Colonic mucosa (tissue), 4 donors: ENCODE data around the gene ROR1. TPM values are rescaled to one million over a fixed set of nuclear protein-coding genes. Genes with fewer than 3 reads are reported as not detected.

Experiments
- DNase-seq: peaks from one replicate; pipeline ENCODE4 v3.0.0-alpha.2; 2020
- H3K27ac ChIP-seq: fragments of 200-600 bp; one replicate; pipeline ENCODE4 v1.8.0; 2021
- H3K27me3 ChIP-seq: fragments of 200-600 bp; one replicate; pipeline ENCODE4 v1.8.0; 2021
- H3K36me3 ChIP-seq: fragments of 200-600 bp; one replicate; pipeline ENCODE4 v1.8.0; 2021
- H3K4me1 ChIP-seq: fragments of 200-600 bp; one replicate; pipeline ENCODE4 v1.8.0; 2021; ENCODE audit warnings: mild to moderate bottlenecking
- H3K4me3 ChIP-seq: fragments of 200-600 bp; one replicate; pipeline ENCODE4 v1.8.0; 2021
- H3K9ac ChIP-seq, 2 donors: one replicate each; pipeline ENCODE4 v1.7.0; 2013; ENCODE audit warnings: control low read depth in 2 of 2, low read depth in 2 of 2, low read length in 2 of 2
- H3K9me3 ChIP-seq: fragments of 200-600 bp; one replicate; pipeline ENCODE4 v1.8.0; 2021
- CTCF ChIP-seq: fragments of 200-600 bp; IDR thresholded peaks from one replicate; pipeline ENCODE4 v1.8.0; 2022; ENCODE audit warnings: antibody characterized with exemption, mild to moderate bottlenecking
- intact Hi-C: fragments of 100-400 bp; cut with DNase I; formaldehyde crosslinking; loops from one replicate; pipeline ENCODE4 v1.14.1; 2022
- total RNA-seq, 2 donors: library from RNA; stranded (reverse); fragmentation: NEBNext Ultra II Directional in 1 of 2; extraction: Animal tissue kit (Norgen Biotek cat#: 25700) in 1 of 2; gene quantifications; one replicate each; pipeline ENCODE4 v1.2.1, GENCODE V29; 2021
- donor health status: healthy.
- donor health status: DM: no; HTN: no; CAD: no.
- donor health status: DM: no; HTN: no; CAD: no.

ROR1 gene
- total RNA-seq, 2 donors from 2014 or later, result 5.1 to 6.8 TPM

GRCh38 chr1:63904826-63905225, 131.0 kb downstream of the ROR1 start:
- no peaks in the 10 kb centered on the region for H3K27me3 ChIP-seq
- no peaks in the 10 kb centered on the region for H3K36me3 ChIP-seq
- H3K27ac ChIP-seq, result no peak overlapping the region
- DNase-seq, result no peak
- H3K4me3 ChIP-seq, result no peak overlapping the region
- no peak overlapping the region for H3K9ac ChIP-seq
- H3K4me1 ChIP-seq, result no peaks in the 10 kb centered on the region
- intact Hi-C loops, result no loop called here
- H3K9me3 ChIP-seq, result no peaks in the 10 kb centered on the region
- TF ChIP-seq CTCF, result no peak

- no peaks in the 10 kb centered on the region for H3K4me1 ChIP-seq
- no peaks in the 10 kb centered on the region for H3K27me3 ChIP-seq
- no peak for TF ChIP-seq CTCF
- no peaks in the 10 kb centered on the region for H3K36me3 ChIP-seq
- no peak overlapping the region for H3K4me3 ChIP-seq
- H3K9ac ChIP-seq, result no peak overlapping the region
- no peak overlapping the region for H3K27ac ChIP-seq
- no peaks in the 10 kb centered on the region for H3K9me3 ChIP-seq
- DNase-seq, result no peak
- intact Hi-C loops, result no loop called here
Observed at GRCh38 chr1:63906047-63906704, 132.4 kb downstream of the ROR1 start.

GRCh38 chr1:63907051-63907450, 133.2 kb downstream of the ROR1 start:
- Histone ChIP-seq H3K27me3 (no peaks in the 10 kb centered on the region), H3K36me3 (no peaks in the 10 kb centered on the region), H3K9ac (no peak overlapping the region), H3K4me3 (no peak overlapping the region), H3K9me3 (no peaks in the 10 kb centered on the region), H3K27ac (no peak overlapping the region), H3K4me1 (no peaks in the 10 kb centered on the region)
- TF ChIP-seq CTCF, result no peak
- DNase-seq, result no peak
- intact Hi-C loops, result no loop called here

GRCh38 chr1:63908016-63908415, 134.2 kb downstream of the ROR1 start:
- no peaks in the 10 kb centered on the region for H3K4me1 ChIP-seq
- intact Hi-C loops, result no loop called here
- no peak for TF ChIP-seq CTCF
- no peaks in the 10 kb centered on the region for H3K9me3 ChIP-seq
- H3K9ac ChIP-seq, result no peak overlapping the region
- no peaks in the 10 kb centered on the region for H3K27me3 ChIP-seq
- DNase-seq, result no peak
- H3K4me3 ChIP-seq, result no peak overlapping the region
- no peak overlapping the region for H3K27ac ChIP-seq
- H3K36me3 ChIP-seq, result no peaks in the 10 kb centered on the region

- Histone ChIP-seq H3K36me3 (no peaks in the 10 kb centered on the region), H3K4me1 (no peaks in the 10 kb centered on the region)
Observed at GRCh38 chr1:63909526-63909925, 135.7 kb downstream of the ROR1 start.

More at GRCh38 chr1:63909526-63909925, 135.7 kb downstream of the ROR1 start:
- TF ChIP-seq CTCF, result no peak
- Histone ChIP-seq H3K9ac (no peak overlapping the region), H3K9me3 (no peaks in the 10 kb centered on the region), H3K4me3 (no peak overlapping the region), H3K27me3 (no peaks in the 10 kb centered on the region), H3K27ac (no peak overlapping the region)
- no peak for DNase-seq
- intact Hi-C loops, result no loop called here
